Spleen (tissue), 7 donors: ENCODE measurements around the gene TEX261.

Experiments used
- CTCF ChIP-seq, 11 experiments: fragments of 200-600 bp in 7 of 11; fragments of 450-650 bp in 4 of 11; sonication (generic) in 4 of 11; IDR thresholded peaks in 8 of 11; conservative IDR thresholded peaks in 3 of 11; 1 replicate in 7 of 11; 2 replicates in 4 of 11; pipeline versions ENCODE4 v1.4.0 to v1.8.0; 2016 to 2021; ENCODE audit warnings: antibody characterized with exemption in 11 of 11, inconsistent platforms in 4 of 11, mild to moderate bottlenecking in 1 of 11
- POLR2A ChIP-seq, 3 donors: fragments of 450-650 bp; IDR thresholded peaks; one replicate each; pipeline ENCODE4 v1.5.1; 2017; ENCODE audit warnings: antibody characterized with exemption in 3 of 3, mild to moderate bottlenecking in 1 of 3
- POLR2AphosphoS5 ChIP-seq, 3 donors: sonication (generic); formaldehyde crosslinking; IDR thresholded peaks; one replicate each; pipeline ENCODE4 v1.5.1; 2017; ENCODE audit warnings: antibody characterized with exemption in 3 of 3
- donor health status: DM: no; HTN: no; CAD: no; lungs with moderate emphysema.
- donor health status: DM: no; HTN: no; CAD: no.
- donor health status: DM: no; HTN: no; CAD: no.

GRCh38 chr2:70946832-70947442 lies 47.7 kb downstream of the TEX261 start:
- TF ChIP-seq CTCF (IDR thresholded peaks at IDR 0.05 in 8 of 11, conservative IDR thresholded peaks at IDR 0.05 in 3 of 11): peak; percentile 53 to 82 (median 72)
- no peak for TF ChIP-seq POLR2A (IDR thresholded peaks at IDR 0.05)
- TF ChIP-seq POLR2AphosphoS5 (IDR thresholded peaks at IDR 0.05): no peak
